Measurements from ENCODE around the gene SPTBN5.

The SPTBN5 gene

DNA sequence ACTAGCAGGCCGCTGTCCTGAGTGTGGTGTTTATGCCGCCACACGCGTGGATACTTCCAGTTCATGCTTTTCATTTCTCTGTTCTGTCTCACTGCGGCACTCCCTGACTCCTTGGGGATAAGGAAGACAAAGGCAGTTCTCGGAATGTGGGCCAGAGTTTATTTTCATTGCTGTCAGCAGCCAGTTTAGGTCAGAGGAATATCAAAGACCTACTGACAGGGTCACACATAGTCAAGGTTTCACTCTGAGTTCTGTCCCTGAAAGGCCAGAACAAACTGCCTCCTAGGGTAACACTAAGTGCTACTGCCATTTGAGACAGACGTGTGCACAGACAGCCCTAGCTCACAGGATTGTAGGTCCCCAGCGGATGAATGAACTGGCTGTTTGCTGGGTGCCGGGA, 27.3 kb upstream of the SPTBN5 start:
- H4K20me1 ChIP-seq (ENCODE audit: insufficient read depth, low read length) = no peaks in the 10 kb centered on the region
- H3K4me3 ChIP-seq (ENCODE audit: low read depth, low read length, poor library complexity, severe bottlenecking) = no peak overlapping the region
- H3K4me2 ChIP-seq (ENCODE audit: low read length) = no peak overlapping the region
- no peaks in the 10 kb centered on the region; the same call in 1 of the 2 replicates for H3K36me3 ChIP-seq (ENCODE audit: insufficient read depth, low read length)
- H3K9me3 ChIP-seq (ENCODE audit: low read length) = no peaks in the 10 kb centered on the region
- no peaks in the 10 kb centered on the region for H3K27me3 ChIP-seq (ENCODE audit: insufficient read depth, low read length)
- H2AFZ ChIP-seq (ENCODE audit: low read length) = no peak overlapping the region
- H3K79me2 ChIP-seq (ENCODE audit: insufficient read depth, low read length) = no peaks in the 10 kb centered on the region
- no peaks in the 10 kb centered on the region for H3K9me2 ChIP-seq (ENCODE audit: low read depth, low read length)
- H3K27ac ChIP-seq (ENCODE audit: low read depth, low read length, poor library complexity, severe bottlenecking) = no peak overlapping the region
- H3F3A ChIP-seq (ENCODE audit: insufficient read depth, low read length) = no peaks in the 10 kb centered on the region
- H3K4me1 ChIP-seq (ENCODE audit: insufficient read depth, low read length, severe bottlenecking) = peaks cover 25% of the 10 kb centered on the region
- TF ChIP-seq EZH2 (IDR thresholded peaks at IDR 0.05; ENCODE audit: borderline replicate concordance, low read length) = no peak
- H3K9ac ChIP-seq (ENCODE audit: low read length) = no peak overlapping the region

GRCh38 chr15:41919954-41920538, 26.2 kb upstream of the SPTBN5 start:
- Histone ChIP-seq H3K27me3 (ENCODE audit: insufficient read depth, low read length) (no peaks in the 10 kb centered on the region), H2AFZ (ENCODE audit: low read length) (no peak overlapping the region), H3K9me2 (ENCODE audit: low read depth, low read length) (no peaks in the 10 kb centered on the region), H3K4me1 (ENCODE audit: insufficient read depth, low read length, severe bottlenecking) (peaks cover 19% of the 10 kb centered on the region), H3F3A (ENCODE audit: insufficient read depth, low read length) (no peaks in the 10 kb centered on the region), H3K36me3 (ENCODE audit: insufficient read depth, low read length) (no peaks in the 10 kb centered on the region; the same call in 1 of the 2 replicates), H3K79me2 (ENCODE audit: insufficient read depth, low read length) (no peaks in the 10 kb centered on the region), H3K4me2 (ENCODE audit: low read length) (no peak overlapping the region), H3K9ac (ENCODE audit: low read length) (no peak overlapping the region), H3K9me3 (ENCODE audit: low read length) (no peaks in the 10 kb centered on the region), H3K4me3 (ENCODE audit: low read depth, low read length, poor library complexity, severe bottlenecking) (no peak overlapping the region), H3K27ac (ENCODE audit: low read depth, low read length, poor library complexity, severe bottlenecking) (no peak overlapping the region), H4K20me1 (ENCODE audit: insufficient read depth, low read length) (no peaks in the 10 kb centered on the region)
- TF ChIP-seq CTCF (IDR thresholded peaks at IDR 0.05; ENCODE audit: low read length) = no peak
- TF ChIP-seq EZH2 (IDR thresholded peaks at IDR 0.05; ENCODE audit: borderline replicate concordance, low read length) = no peak

GRCh38 chr15:41919201-41919820, 25.5 kb upstream of the SPTBN5 start:
- Histone ChIP-seq H2AFZ (ENCODE audit: low read length) (no peak overlapping the region), H3K27me3 (ENCODE audit: insufficient read depth, low read length) (no peaks in the 10 kb centered on the region), H3K9me2 (ENCODE audit: low read depth, low read length) (no peaks in the 10 kb centered on the region), H3F3A (ENCODE audit: insufficient read depth, low read length) (no peaks in the 10 kb centered on the region), H3K4me2 (ENCODE audit: low read length) (no peak overlapping the region), H4K20me1 (ENCODE audit: insufficient read depth, low read length) (no peaks in the 10 kb centered on the region), H3K9ac (ENCODE audit: low read length) (no peak overlapping the region), H3K9me3 (ENCODE audit: low read length) (no peaks in the 10 kb centered on the region), H3K36me3 (ENCODE audit: insufficient read depth, low read length) (no peaks in the 10 kb centered on the region; the same call in 1 of the 2 replicates), H3K4me3 (ENCODE audit: low read depth, low read length, poor library complexity, severe bottlenecking) (no peak overlapping the region), H3K4me1 (ENCODE audit: insufficient read depth, low read length, severe bottlenecking) (peaks cover 12% of the 10 kb centered on the region), H3K27ac (ENCODE audit: low read depth, low read length, poor library complexity, severe bottlenecking) (no peak overlapping the region), H3K79me2 (ENCODE audit: insufficient read depth, low read length) (no peaks in the 10 kb centered on the region)
- TF ChIP-seq EZH2 (IDR thresholded peaks at IDR 0.05; ENCODE audit: borderline replicate concordance, low read length) = no peak
- TF ChIP-seq CTCF (IDR thresholded peaks at IDR 0.05; ENCODE audit: low read length) = no peak
